ENCODE data around the gene GNG2. TPM values are rescaled to one million over a fixed set of nuclear protein-coding genes. Genes with fewer than 3 reads are reported as not detected.

GNG2 gene
- total and polyA plus RNA-seq, 2 donors (not counting 1 experiment from before 2014, with no cell fraction given), result 21.1 to 21.5 TPM

DNA sequence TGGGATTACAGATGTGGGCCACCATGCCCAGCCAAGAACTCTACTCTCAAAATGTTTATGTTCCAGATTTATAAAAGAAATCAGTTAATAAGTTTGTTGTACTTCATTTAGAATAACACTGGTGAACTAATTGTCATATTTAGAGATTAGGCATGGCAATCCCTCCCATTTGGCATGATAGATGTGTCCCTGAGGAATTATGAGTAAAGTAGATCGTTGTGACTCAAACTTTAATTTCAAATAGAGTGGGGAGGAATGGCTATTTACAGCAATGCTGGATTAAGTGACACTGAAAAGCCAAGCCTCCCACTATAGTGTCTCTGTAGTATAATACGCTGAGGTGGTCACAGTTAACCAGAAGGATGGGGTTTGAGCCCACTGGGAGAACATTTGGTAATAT, 89.6 kb downstream of the GNG2 start:
- no peaks in the 10 kb centered on the region for H3K36me3 ChIP-seq (ENCODE audit: control insufficient read depth, insufficient read depth, low read length)
- no peak overlapping the region for H3K9ac ChIP-seq (ENCODE audit: insufficient read depth, low read length)
- peak in 1 of 2 donors; percentile 20 for DNase-seq (ENCODE audit: low read depth in 2 of 2)
- no peak overlapping the region for H3K27ac ChIP-seq (ENCODE audit: insufficient read depth, low read length)
- H3K4me2 ChIP-seq (ENCODE audit: extremely low read depth, insufficient read depth, low read length), result no peak overlapping the region
- no peaks in the 10 kb centered on the region for H3K27me3 ChIP-seq (ENCODE audit: control insufficient read depth, insufficient read depth, low read length)
- H3K9me3 ChIP-seq (ENCODE audit: control insufficient read depth, insufficient read depth, low read depth, low read length), result no peaks in the 10 kb centered on the region
- H3K79me2 ChIP-seq (ENCODE audit: control insufficient read depth, insufficient read depth, low read length), result no peaks in the 10 kb centered on the region
- H3K4me3 ChIP-seq (replicated peaks in 1 of 4; ENCODE audit: control extremely low read depth in 1 of 4, insufficient read depth in 1 of 4, low read depth in 3 of 4, low read length in 4 of 4), result no peak overlapping the region
- TF ChIP-seq EZH2 (IDR thresholded peaks at IDR 0.05; ENCODE audit: low read length, missing control alignments) (no peak), CTCF (conservative IDR thresholded peaks at IDR 0.05 in 1 of 2, IDR thresholded peaks at IDR 0.05 in 1 of 2; ENCODE audit: low read depth in 1 of 2, low read length in 2 of 2) (no peak)
- H3K4me1 ChIP-seq (ENCODE audit: control insufficient read depth, extremely low read depth, insufficient read depth, low read length), result no peaks in the 10 kb centered on the region
- no peaks in the 10 kb centered on the region for H4K20me1 ChIP-seq (ENCODE audit: control insufficient read depth, extremely low read depth, insufficient read depth, low read length)
- H2AFZ ChIP-seq (ENCODE audit: low read length), result no peak overlapping the region

GRCh38 chr14:51951656-51952055, 91.2 kb downstream of the GNG2 start:
- Histone ChIP-seq H3K36me3 (ENCODE audit: control insufficient read depth, insufficient read depth, low read length) (no peaks in the 10 kb centered on the region), H3K9me3 (ENCODE audit: control insufficient read depth, insufficient read depth, low read depth, low read length) (no peaks in the 10 kb centered on the region), H3K27ac (ENCODE audit: insufficient read depth, low read length) (no peak overlapping the region), H3K79me2 (ENCODE audit: control insufficient read depth, insufficient read depth, low read length) (no peaks in the 10 kb centered on the region), H3K4me3 (replicated peaks in 1 of 4; ENCODE audit: control extremely low read depth in 1 of 4, insufficient read depth in 1 of 4, low read depth in 3 of 4, low read length in 4 of 4) (no peak overlapping the region), H3K4me2 (ENCODE audit: extremely low read depth, insufficient read depth, low read length) (no peak overlapping the region), H3K9ac (ENCODE audit: insufficient read depth, low read length) (no peak overlapping the region), H4K20me1 (ENCODE audit: control insufficient read depth, extremely low read depth, insufficient read depth, low read length) (no peaks in the 10 kb centered on the region), H2AFZ (ENCODE audit: low read length) (no peak overlapping the region), H3K27me3 (ENCODE audit: control insufficient read depth, insufficient read depth, low read length) (no peaks in the 10 kb centered on the region), H3K4me1 (ENCODE audit: control insufficient read depth, extremely low read depth, insufficient read depth, low read length) (no peaks in the 10 kb centered on the region)
- TF ChIP-seq CTCF (conservative IDR thresholded peaks at IDR 0.05 in 1 of 2, IDR thresholded peaks at IDR 0.05 in 1 of 2; ENCODE audit: low read depth in 1 of 2, low read length in 2 of 2) (no peak), EZH2 (IDR thresholded peaks at IDR 0.05; ENCODE audit: low read length, missing control alignments) (no peak)
- DNase-seq (ENCODE audit: low read depth in 2 of 2), result peak in 1 of 2 donors; percentile 14

DNA sequence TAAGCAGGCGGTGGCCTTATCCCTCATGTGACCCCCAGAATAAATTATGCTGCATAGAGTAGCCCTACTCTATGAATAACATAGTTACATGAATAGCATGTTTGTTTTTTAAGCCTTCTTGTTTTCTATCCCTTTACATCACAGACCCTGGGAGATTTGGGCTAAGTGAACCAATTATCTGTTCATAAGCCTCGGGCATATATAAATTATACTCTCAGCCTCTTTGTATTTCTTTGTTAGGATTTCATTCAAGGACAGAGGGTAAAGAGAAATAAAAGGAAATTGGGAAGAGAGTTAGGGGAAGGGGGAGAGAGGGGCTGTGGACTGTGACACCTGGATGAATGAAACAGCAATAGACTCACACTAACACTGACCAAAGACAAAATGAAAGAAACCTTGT, 93.6 kb downstream of the GNG2 start:
- no peak for DNase-seq (ENCODE audit: low read depth in 2 of 2)
- no peaks in the 10 kb centered on the region for H3K27me3 ChIP-seq (ENCODE audit: control insufficient read depth, insufficient read depth, low read length)
- H4K20me1 ChIP-seq (ENCODE audit: control insufficient read depth, extremely low read depth, insufficient read depth, low read length), result no peaks in the 10 kb centered on the region
- no peaks in the 10 kb centered on the region for H3K79me2 ChIP-seq (ENCODE audit: control insufficient read depth, insufficient read depth, low read length)
- H2AFZ ChIP-seq (ENCODE audit: low read length), result no peak overlapping the region
- H3K27ac ChIP-seq (ENCODE audit: insufficient read depth, low read length), result no peak overlapping the region
- H3K36me3 ChIP-seq (ENCODE audit: control insufficient read depth, insufficient read depth, low read length), result no peaks in the 10 kb centered on the region
- TF ChIP-seq CTCF (conservative IDR thresholded peaks at IDR 0.05 in 1 of 2, IDR thresholded peaks at IDR 0.05 in 1 of 2; ENCODE audit: low read depth in 1 of 2, low read length in 2 of 2), result no peak
- TF ChIP-seq EZH2 (IDR thresholded peaks at IDR 0.05; ENCODE audit: low read length, missing control alignments), result no peak
- H3K9me3 ChIP-seq (ENCODE audit: control insufficient read depth, insufficient read depth, low read depth, low read length), result peaks cover 1% of the 10 kb centered on the region
- no peak overlapping the region for H3K4me2 ChIP-seq (ENCODE audit: extremely low read depth, insufficient read depth, low read length)
- H3K4me3 ChIP-seq (replicated peaks in 1 of 4; ENCODE audit: control extremely low read depth in 1 of 4, insufficient read depth in 1 of 4, low read depth in 3 of 4, low read length in 4 of 4), result no peak overlapping the region
- no peak overlapping the region for H3K9ac ChIP-seq (ENCODE audit: insufficient read depth, low read length)
- H3K4me1 ChIP-seq (ENCODE audit: control insufficient read depth, extremely low read depth, insufficient read depth, low read length), result no peaks in the 10 kb centered on the region
